Testis (tissue), 3 donors: ENCODE data around the gene AKR1B1. TPM values are rescaled to one million over a fixed set of nuclear protein-coding genes. Genes with fewer than 3 reads are reported as not detected.

Source experiments
- DNase-seq: peaks from one replicate; pipeline ENCODE4 v3.0.0-alpha.2; 2019
- H3K27ac ChIP-seq, 2 donors: fragments of 200-600 bp; sonication (generic); one replicate each; pipeline ENCODE4 v1.5.1; 2019
- H3K27me3 ChIP-seq: fragments of 200-600 bp; sonication (generic); one replicate; pipeline ENCODE4 v1.5.1; 2019
- H3K36me3 ChIP-seq: fragments of 200-600 bp; sonication (generic); one replicate; pipeline ENCODE4 v1.5.1; 2017; ENCODE audit warnings: low read depth; ENCODE audit errors: missing control alignments
- H3K4me1 ChIP-seq: fragments of 200-600 bp; sonication (generic); one replicate; pipeline ENCODE4 v1.5.1; 2019
- H3K4me3 ChIP-seq, 2 donors: fragments of 200-600 bp; sonication (generic); one replicate each; pipeline ENCODE4 v1.5.1; 2017 to 2019
- H3K9me3 ChIP-seq: fragments of 200-600 bp; sonication (generic); one replicate; pipeline ENCODE4 v1.5.1; 2017
- POLR2A ChIP-seq: fragments of 450-650 bp; IDR thresholded peaks from one replicate; pipeline ENCODE4 v1.6.1; 2017; ENCODE audit warnings: antibody characterized with exemption, mild to moderate bottlenecking, moderate library complexity
- WGBS, 2 donors: methylation state at CpG; one replicate each; pipeline ENCODE4 v1.1.5; 2018; 5-methylcytosine and 5-hydroxymethylcytosine counted together
- intact Hi-C: fragments of 100-400 bp; cut with DNase I; formaldehyde crosslinking; loops from one replicate; pipeline ENCODE4 v1.15.1; 2023; ENCODE audit warnings: low total_unique reads
- polyA plus RNA-seq: library from polyadenylated mRNA; stranded (reverse); fragments of 350-450 nt; fragmentation: Illumina TruSeq; extraction: RNeasy Lipid Tissue Mini Kit (QIAGEN cat#74804); gene quantifications from one replicate; pipeline ENCODE4 v1.2.3, GENCODE V29; 2014; ENCODE audit warnings: low read depth, low replicate concordance; ENCODE audit not compliant: insufficient read depth
- total RNA-seq, 2 donors: library from RNA; depleted of rRNA; stranded (reverse); fragments of >200 nt; gene quantifications; one replicate each; pipeline ENCODE4 v1.2.3, GENCODE V29; 2016
- TF ChIP-seq, protein P1 (sequence below), 3 experiments: fragments of 450-650 bp in 2 of 3; fragments of 200-600 bp in 1 of 3; sonication (generic) in 1 of 3; IDR thresholded peaks; one replicate each; pipeline ENCODE4 v1.5.1; 2016 to 2019; ENCODE audit warnings: antibody characterized with exemption in 3 of 3, mild to moderate bottlenecking in 2 of 3, moderate library complexity in 1 of 3

Gene AKR1B1
- total and polyA plus RNA-seq, 3 donors from 2014 or later = 99.8 to 129 (median 105) TPM

DNA sequence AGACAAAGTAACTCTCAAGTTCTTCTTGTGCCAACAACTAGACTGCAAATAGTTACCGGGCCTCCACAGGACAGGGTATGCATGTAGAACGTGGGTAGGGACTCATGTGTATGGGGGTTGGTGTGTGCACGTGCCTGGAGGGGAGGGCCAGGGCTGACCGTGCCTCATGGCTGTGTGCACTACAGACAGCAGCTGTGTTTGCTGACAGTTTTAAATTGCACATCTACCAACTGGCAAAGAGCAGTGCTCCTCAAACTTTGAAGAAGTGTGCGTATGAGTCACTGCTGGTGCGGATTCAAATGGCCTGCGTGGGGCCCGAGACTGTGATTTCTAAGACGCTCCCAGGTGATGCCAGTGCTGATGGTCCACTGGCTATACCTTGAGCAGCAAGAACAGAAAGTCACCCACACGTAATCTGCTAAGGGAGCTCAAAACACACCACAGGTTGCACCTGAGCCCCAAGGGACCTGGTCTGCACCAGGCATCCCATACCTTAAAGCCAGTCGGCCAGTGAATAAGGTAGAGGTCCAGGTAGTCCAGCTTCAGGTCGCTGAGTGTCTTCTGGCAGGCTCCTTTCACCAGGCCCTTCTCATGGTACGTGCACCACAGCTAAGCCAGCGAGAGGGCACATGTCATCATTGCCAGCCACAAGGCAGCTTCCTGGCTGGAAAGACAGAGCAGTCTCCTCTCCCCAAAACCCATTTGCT, 8.5 kb downstream of the AKR1B1 start:
- no peak for DNase-seq
- no peaks in the 10 kb centered on the region for H3K36me3 ChIP-seq
- WGBS, 2 donors = 94 to 95% methylated on average over 13 to 14 of the region's 14 CpGs
- no peak for TF ChIP-seq POLR2A
- TF ChIP-seq, protein P1, sequence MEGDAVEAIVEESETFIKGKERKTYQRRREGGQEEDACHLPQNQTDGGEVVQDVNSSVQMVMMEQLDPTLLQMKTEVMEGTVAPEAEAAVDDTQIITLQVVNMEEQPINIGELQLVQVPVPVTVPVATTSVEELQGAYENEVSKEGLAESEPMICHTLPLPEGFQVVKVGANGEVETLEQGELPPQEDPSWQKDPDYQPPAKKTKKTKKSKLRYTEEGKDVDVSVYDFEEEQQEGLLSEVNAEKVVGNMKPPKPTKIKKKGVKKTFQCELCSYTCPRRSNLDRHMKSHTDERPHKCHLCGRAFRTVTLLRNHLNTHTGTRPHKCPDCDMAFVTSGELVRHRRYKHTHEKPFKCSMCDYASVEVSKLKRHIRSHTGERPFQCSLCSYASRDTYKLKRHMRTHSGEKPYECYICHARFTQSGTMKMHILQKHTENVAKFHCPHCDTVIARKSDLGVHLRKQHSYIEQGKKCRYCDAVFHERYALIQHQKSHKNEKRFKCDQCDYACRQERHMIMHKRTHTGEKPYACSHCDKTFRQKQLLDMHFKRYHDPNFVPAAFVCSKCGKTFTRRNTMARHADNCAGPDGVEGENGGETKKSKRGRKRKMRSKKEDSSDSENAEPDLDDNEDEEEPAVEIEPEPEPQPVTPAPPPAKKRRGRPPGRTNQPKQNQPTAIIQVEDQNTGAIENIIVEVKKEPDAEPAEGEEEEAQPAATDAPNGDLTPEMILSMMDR (IDR thresholded peaks at IDR 0.05) = no peak
- no peaks in the 10 kb centered on the region for H3K9me3 ChIP-seq
- H3K27ac ChIP-seq = no peak overlapping the region
- H3K4me1 ChIP-seq = peaks cover 12% of the 10 kb centered on the region
- no peak overlapping the region for H3K4me3 ChIP-seq
- intact Hi-C loops = loop anchor here (10.0 kb wide), 1 partner anchor 54 kb away; no protein-coding TSS in a partner anchor
- H3K27me3 ChIP-seq = no peaks in the 10 kb centered on the region

GRCh38 chr7:134449680-134450079, 9.2 kb downstream of the AKR1B1 start:
- Histone ChIP-seq H3K9me3 (no peaks in the 10 kb centered on the region), H3K27ac (no peak overlapping the region), H3K4me3 (no peak overlapping the region), H3K4me1 (peaks cover 19% of the 10 kb centered on the region), H3K27me3 (no peaks in the 10 kb centered on the region), H3K36me3 (no peaks in the 10 kb centered on the region)
- intact Hi-C loops = loop anchor here (10.0 kb wide), 1 partner anchor 55 kb away; no protein-coding TSS in a partner anchor
- TF ChIP-seq, protein P1 (IDR thresholded peaks at IDR 0.05) = no peak
- no peak for TF ChIP-seq POLR2A
- no peak for DNase-seq
- 89 to 91% methylated on average over 7 of the region's 7 CpGs for WGBS, 2 donors

- Histone ChIP-seq H3K4me1 (peaks cover 15% of the 10 kb centered on the region), H3K4me3 (no peak overlapping the region), H3K27me3 (no peaks in the 10 kb centered on the region), H3K36me3 (no peaks in the 10 kb centered on the region), H3K9me3 (no peaks in the 10 kb centered on the region), H3K27ac (no peak overlapping the region)
- intact Hi-C loops = no loop called here
- no peak for DNase-seq
- TF ChIP-seq, protein P1 (IDR thresholded peaks at IDR 0.05) = no peak
- no peak for TF ChIP-seq POLR2A
- WGBS, 2 donors = 91 to 96% methylated on average over 11 of the region's 11 CpGs
Measured at GRCh38 chr7:134448356-134449229, 10.3 kb downstream of the AKR1B1 start.

- H3K36me3 ChIP-seq = no peaks in the 10 kb centered on the region
- H3K4me1 ChIP-seq = peaks cover 15% of the 10 kb centered on the region
- 92 to 95% methylated on average over 3 to 9 of the region's 9 CpGs for WGBS, 2 donors
- no peak overlapping the region for H3K4me3 ChIP-seq
- no peak overlapping the region for H3K27ac ChIP-seq
- intact Hi-C loops = no loop called here
- no peak for TF ChIP-seq POLR2A
- TF ChIP-seq, protein P1 (IDR thresholded peaks at IDR 0.05) = no peak
- no peaks in the 10 kb centered on the region for H3K27me3 ChIP-seq
- H3K9me3 ChIP-seq = no peaks in the 10 kb centered on the region
- no peak for DNase-seq
Measured at GRCh38 chr7:134447383-134447782, 11.5 kb downstream of the AKR1B1 start.
